T-helper 2 cell treated with Interferon-gamma antibody and Interleukin-4, amounts not matched to agents 5 μg/mL and 100 μg/mL, for 36 hours (primary cell): ENCODE data around the gene RGS9.

Experiments used
- DNase-seq: peaks from one replicate; pipeline ENCODE4 v3.0.0; 2021; ENCODE audit warnings: low spot score
- H3K27ac Mint-ChIP-seq: one replicate; pipeline ENCODE4 v1.8.0; 2021; ENCODE audit warnings: mild to moderate bottlenecking, mixed read lengths
- H3K27me3 Mint-ChIP-seq: one replicate; pipeline ENCODE4 v1.8.0; 2021; ENCODE audit warnings: low read depth, mixed read lengths
- H3K36me3 Mint-ChIP-seq: one replicate; pipeline ENCODE4 v1.8.0; 2021; ENCODE audit warnings: low read depth, mixed read lengths
- H3K4me1 Mint-ChIP-seq: one replicate; pipeline ENCODE4 v1.8.0; 2021; ENCODE audit warnings: low read depth, mixed read lengths
- H3K4me3 Mint-ChIP-seq: one replicate; pipeline ENCODE4 v1.8.0; 2022; ENCODE audit warnings: mild to moderate bottlenecking, moderate library complexity, mixed read lengths
- H3K9me3 Mint-ChIP-seq: one replicate; pipeline ENCODE4 v1.8.0; 2021; ENCODE audit warnings: mixed read lengths

The RGS9 gene

GRCh38 chr17:65185668-65186382 lies 48.7 kb downstream of the RGS9 start:
- Mint-ChIP-seq H3K4me1 (peaks cover 52% of the 10 kb centered on the region), H3K4me3 (no peak overlapping the region), H3K9me3 (no peaks in the 10 kb centered on the region), H3K27me3 (no peaks in the 10 kb centered on the region), H3K27ac (no peak overlapping the region), H3K36me3 (peaks cover 43% of the 10 kb centered on the region)
- DNase-seq = no peak

GRCh38 chr17:65190467-65191097 lies 53.4 kb downstream of the RGS9 start:
- H3K9me3 Mint-ChIP-seq = no peaks in the 10 kb centered on the region
- peaks cover 41% of the 10 kb centered on the region for H3K4me1 Mint-ChIP-seq
- DNase-seq = no peak
- no peak overlapping the region for H3K27ac Mint-ChIP-seq
- H3K36me3 Mint-ChIP-seq = peaks cover 42% of the 10 kb centered on the region
- no peak overlapping the region for H3K4me3 Mint-ChIP-seq
- H3K27me3 Mint-ChIP-seq = no peaks in the 10 kb centered on the region

- Mint-ChIP-seq H3K4me1 (peaks cover 39% of the 10 kb centered on the region), H3K27me3 (no peaks in the 10 kb centered on the region), H3K4me3 (no peak overlapping the region), H3K36me3 (peaks cover 41% of the 10 kb centered on the region), H3K27ac (peak overlapping the region; percentile 34), H3K9me3 (no peaks in the 10 kb centered on the region)
- DNase-seq = peak; percentile 48
Observed at GRCh38 chr17:65191811-65192740, 54.9 kb downstream of the RGS9 start.

- no peaks in the 10 kb centered on the region for H3K9me3 Mint-ChIP-seq
- no peaks in the 10 kb centered on the region for H3K27me3 Mint-ChIP-seq
- H3K4me3 Mint-ChIP-seq = no peak overlapping the region
- DNase-seq = no peak
- peaks cover 41% of the 10 kb centered on the region for H3K4me1 Mint-ChIP-seq
- H3K36me3 Mint-ChIP-seq = peaks cover 38% of the 10 kb centered on the region
- H3K27ac Mint-ChIP-seq = no peak overlapping the region
Observed at GRCh38 chr17:65193305-65193704, 56.1 kb downstream of the RGS9 start.

- DNase-seq = no peak
- no peaks in the 10 kb centered on the region for H3K9me3 Mint-ChIP-seq
- H3K36me3 Mint-ChIP-seq = peaks cover 38% of the 10 kb centered on the region
- H3K27me3 Mint-ChIP-seq = no peaks in the 10 kb centered on the region
- no peak overlapping the region for H3K27ac Mint-ChIP-seq
- peaks cover 46% of the 10 kb centered on the region for H3K4me1 Mint-ChIP-seq
- no peak overlapping the region for H3K4me3 Mint-ChIP-seq
Observed at GRCh38 chr17:65193716-65194293, 56.6 kb downstream of the RGS9 start.

GRCh38 chr17:65194670-65195334 lies 57.6 kb downstream of the RGS9 start:
- H3K27me3 Mint-ChIP-seq = no peaks in the 10 kb centered on the region
- H3K4me1 Mint-ChIP-seq = peaks cover 47% of the 10 kb centered on the region
- no peak for DNase-seq
- peak overlapping the region; percentile 26 for H3K27ac Mint-ChIP-seq
- H3K9me3 Mint-ChIP-seq = no peaks in the 10 kb centered on the region
- no peak overlapping the region for H3K4me3 Mint-ChIP-seq
- peaks cover 38% of the 10 kb centered on the region for H3K36me3 Mint-ChIP-seq

GRCh38 chr17:65195716-65196115 lies 58.5 kb downstream of the RGS9 start:
- H3K27ac Mint-ChIP-seq = no peak overlapping the region
- H3K4me3 Mint-ChIP-seq = no peak overlapping the region

GRCh38 chr17:65196617-65197016 lies 59.4 kb downstream of the RGS9 start:
- H3K4me3 Mint-ChIP-seq = no peak overlapping the region
- no peak overlapping the region for H3K27ac Mint-ChIP-seq
- H3K36me3 Mint-ChIP-seq = peaks cover 33% of the 10 kb centered on the region
- no peak for DNase-seq
- H3K4me1 Mint-ChIP-seq = peaks cover 41% of the 10 kb centered on the region
- no peaks in the 10 kb centered on the region for H3K9me3 Mint-ChIP-seq
- H3K27me3 Mint-ChIP-seq = no peaks in the 10 kb centered on the region

More at GRCh38 chr17:65195716-65196115, 58.5 kb downstream of the RGS9 start:
- no peaks in the 10 kb centered on the region for H3K27me3 Mint-ChIP-seq
- H3K4me1 Mint-ChIP-seq = peaks cover 42% of the 10 kb centered on the region
- H3K9me3 Mint-ChIP-seq = no peaks in the 10 kb centered on the region
- DNase-seq = no peak
- peaks cover 34% of the 10 kb centered on the region for H3K36me3 Mint-ChIP-seq

- Mint-ChIP-seq H3K4me3 (no peak overlapping the region), H3K27ac (no peak overlapping the region), H3K27me3 (no peaks in the 10 kb centered on the region)
Observed at GRCh38 chr17:65197201-65197600, 60.0 kb downstream of the RGS9 start.

GRCh38 chr17:65198653-65199382 lies 61.6 kb downstream of the RGS9 start:
- Mint-ChIP-seq H3K27ac (no peak overlapping the region), H3K36me3 (peaks cover 33% of the 10 kb centered on the region), H3K27me3 (no peaks in the 10 kb centered on the region), H3K9me3 (no peaks in the 10 kb centered on the region), H3K4me3 (no peak overlapping the region), H3K4me1 (peaks cover 26% of the 10 kb centered on the region)
- no peak for DNase-seq

More at GRCh38 chr17:65197201-65197600, 60.0 kb downstream of the RGS9 start:
- H3K36me3 Mint-ChIP-seq = peaks cover 30% of the 10 kb centered on the region
- no peaks in the 10 kb centered on the region for H3K9me3 Mint-ChIP-seq
- no peak for DNase-seq
- peaks cover 35% of the 10 kb centered on the region for H3K4me1 Mint-ChIP-seq

GRCh38 chr17:65201331-65201730 lies 64.2 kb downstream of the RGS9 start:
- H3K27ac Mint-ChIP-seq = no peak overlapping the region
- no peak for DNase-seq
- H3K27me3 Mint-ChIP-seq = no peaks in the 10 kb centered on the region
- peaks cover 14% of the 10 kb centered on the region for H3K4me1 Mint-ChIP-seq
- peaks cover 30% of the 10 kb centered on the region for H3K36me3 Mint-ChIP-seq
- no peaks in the 10 kb centered on the region for H3K9me3 Mint-ChIP-seq
- no peak overlapping the region for H3K4me3 Mint-ChIP-seq

GRCh38 chr17:65202844-65203571 lies 65.8 kb downstream of the RGS9 start:
- Mint-ChIP-seq H3K4me3 (no peak overlapping the region), H3K27ac (no peak overlapping the region), H3K4me1 (peaks cover 6% of the 10 kb centered on the region), H3K27me3 (no peaks in the 10 kb centered on the region), H3K9me3 (no peaks in the 10 kb centered on the region), H3K36me3 (peaks cover 37% of the 10 kb centered on the region)
- DNase-seq = no peak
